OCI-LY1 (cell line): ENCODE results near the gene CEP85.

Experiments
- H2AFZ ChIP-seq: fragments of 200-600 bp; sonication (generic), shearing (Covaris generic); 2 replicates; pipeline ENCODE4 v1.6.0; 2014; ENCODE audit warnings: antibody characterized with exemption, mild to moderate bottlenecking, low read length
- H3F3A ChIP-seq: fragments of 200-600 bp; sonication (generic), shearing (Covaris generic); 2 replicates; pipeline ENCODE4 v1.6.0; 2014; ENCODE audit warnings: mild to moderate bottlenecking, antibody characterized with exemption, low read length, moderate library complexity; ENCODE audit not compliant: insufficient read depth
- H3K27ac ChIP-seq: fragments of 200-600 bp; sonication (generic); 2 replicates; pipeline ENCODE4 v1.5.1; 2014; ENCODE audit warnings: low read length, mixed run types, mild to moderate bottlenecking, low read depth; ENCODE audit not compliant: poor library complexity, severe bottlenecking
- H3K27me3 ChIP-seq: fragments of 200-600 bp; sonication (generic); 2 replicates; pipeline ENCODE4 v1.6.0; 2014; ENCODE audit warnings: antibody characterized with exemption, mild to moderate bottlenecking, low read length, moderate library complexity; ENCODE audit not compliant: insufficient read depth
- H3K36me3 ChIP-seq: fragments of 200-600 bp; sonication (generic); 2 replicates; pipeline ENCODE4 v1.6.1; 2014; ENCODE audit warnings: mild to moderate bottlenecking, antibody characterized with exemption, low read length, moderate library complexity, mixed read lengths; ENCODE audit not compliant: insufficient read depth
- H3K4me1 ChIP-seq: fragments of 200-600 bp; sonication (generic); 2 replicates; pipeline ENCODE4 v1.5.1; 2014; ENCODE audit warnings: mild to moderate bottlenecking, low read length, moderate library complexity; ENCODE audit not compliant: insufficient read depth, severe bottlenecking
- H3K4me2 ChIP-seq: fragments of 200-600 bp; sonication (generic), shearing (Covaris generic); 2 replicates; pipeline ENCODE4 v1.6.1; 2014; ENCODE audit warnings: low read length
- H3K4me3 ChIP-seq: fragments of 200-600 bp; sonication (generic); 2 replicates; pipeline ENCODE4 v1.5.1; 2014; ENCODE audit warnings: low read length, low read depth, mild to moderate bottlenecking, mixed read lengths; ENCODE audit not compliant: poor library complexity, severe bottlenecking
- H3K79me2 ChIP-seq: fragments of 200-600 bp; shearing (Covaris generic); 2 replicates; pipeline ENCODE4 v1.6.1; 2016; ENCODE audit warnings: mixed run types, low read length, mixed read lengths; ENCODE audit not compliant: insufficient read depth
- H3K9ac ChIP-seq: fragments of 200-600 bp; sonication (generic), shearing (Covaris generic); 2 replicates; pipeline ENCODE4 v1.6.1; 2014; ENCODE audit warnings: mild to moderate bottlenecking, low read length, mixed read lengths
- H3K9me2 ChIP-seq: fragments of 200-600 bp; sonication (generic), shearing (Covaris generic); 2 replicates; pipeline ENCODE4 v1.6.1; 2014; ENCODE audit warnings: low read depth, mild to moderate bottlenecking, low read length, mixed read lengths
- H3K9me3 ChIP-seq: fragments of 200-600 bp; shearing (Covaris generic); 2 replicates; pipeline ENCODE4 v1.6.1; 2014; ENCODE audit warnings: low read length, mixed read lengths
- H4K20me1 ChIP-seq: fragments of 200-600 bp; sonication (generic), shearing (Covaris generic); 2 replicates; pipeline ENCODE4 v1.6.0; 2016; ENCODE audit warnings: mild to moderate bottlenecking, low read length; ENCODE audit not compliant: insufficient read depth
- EZH2 ChIP-seq: fragments of 200-600 bp; sonication (generic), shearing (Covaris generic); IDR thresholded peaks from 2 replicates; pipeline ENCODE4 v1.8.0; 2017; ENCODE audit warnings: borderline replicate concordance, mixed run types, mild to moderate bottlenecking, antibody characterized with exemption, low read length, moderate library complexity, mixed read lengths
- TF ChIP-seq, protein P1 (sequence below): fragments of 200-600 bp; sonication (generic), shearing (Covaris generic); IDR thresholded peaks from 2 replicates; pipeline ENCODE4 v1.5.1; 2017; ENCODE audit warnings: mild to moderate bottlenecking, antibody characterized with exemption, low read length, moderate library complexity, mixed read lengths

CEP85 gene

GRCh38 chr1:26259578-26259977 lies 25.6 kb downstream of the CEP85 start:
- Histone ChIP-seq H3K4me3 (no peak overlapping the region), H3K4me1 (peaks cover 14% of the 10 kb centered on the region), H3F3A (no peaks in the 10 kb centered on the region), H3K9ac (no peak overlapping the region), H4K20me1 (no peaks in the 10 kb centered on the region), H3K27ac (no peak overlapping the region), H2AFZ (no peak overlapping the region), H3K4me2 (no peak overlapping the region), H3K36me3 (peaks cover 89% of the 10 kb centered on the region), H3K9me2 (no peaks in the 10 kb centered on the region), H3K9me3 (no peaks in the 10 kb centered on the region), H3K79me2 (no peaks in the 10 kb centered on the region), H3K27me3 (no peaks in the 10 kb centered on the region)
- TF ChIP-seq, protein P1, sequence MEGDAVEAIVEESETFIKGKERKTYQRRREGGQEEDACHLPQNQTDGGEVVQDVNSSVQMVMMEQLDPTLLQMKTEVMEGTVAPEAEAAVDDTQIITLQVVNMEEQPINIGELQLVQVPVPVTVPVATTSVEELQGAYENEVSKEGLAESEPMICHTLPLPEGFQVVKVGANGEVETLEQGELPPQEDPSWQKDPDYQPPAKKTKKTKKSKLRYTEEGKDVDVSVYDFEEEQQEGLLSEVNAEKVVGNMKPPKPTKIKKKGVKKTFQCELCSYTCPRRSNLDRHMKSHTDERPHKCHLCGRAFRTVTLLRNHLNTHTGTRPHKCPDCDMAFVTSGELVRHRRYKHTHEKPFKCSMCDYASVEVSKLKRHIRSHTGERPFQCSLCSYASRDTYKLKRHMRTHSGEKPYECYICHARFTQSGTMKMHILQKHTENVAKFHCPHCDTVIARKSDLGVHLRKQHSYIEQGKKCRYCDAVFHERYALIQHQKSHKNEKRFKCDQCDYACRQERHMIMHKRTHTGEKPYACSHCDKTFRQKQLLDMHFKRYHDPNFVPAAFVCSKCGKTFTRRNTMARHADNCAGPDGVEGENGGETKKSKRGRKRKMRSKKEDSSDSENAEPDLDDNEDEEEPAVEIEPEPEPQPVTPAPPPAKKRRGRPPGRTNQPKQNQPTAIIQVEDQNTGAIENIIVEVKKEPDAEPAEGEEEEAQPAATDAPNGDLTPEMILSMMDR: no peak
- TF ChIP-seq EZH2: no peak

DNA sequence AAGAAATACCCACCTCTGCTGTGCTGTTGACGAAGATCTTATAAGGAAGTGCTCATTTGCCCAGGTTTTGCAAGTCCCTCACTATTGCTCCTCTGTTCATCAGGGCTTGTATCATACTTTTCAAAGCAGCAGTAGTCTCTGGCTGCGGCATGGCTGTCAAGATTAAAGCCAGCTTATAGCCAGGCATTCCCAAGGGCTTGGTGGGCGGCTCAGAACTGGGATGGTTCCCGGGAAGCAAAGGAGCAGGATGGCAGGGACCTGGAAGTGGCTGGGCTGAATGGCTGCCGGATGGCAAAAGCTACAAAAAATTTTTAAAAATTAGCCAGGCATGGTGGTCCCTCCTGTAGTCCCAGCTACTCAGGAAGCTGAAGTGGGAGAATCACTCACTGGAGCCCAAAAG lies 29.2 kb downstream of the CEP85 start:
- TF ChIP-seq, protein P1: no peak
- TF ChIP-seq EZH2: no peak
- Histone ChIP-seq H3K9ac (no peak overlapping the region), H3K79me2 (no peaks in the 10 kb centered on the region), H3K4me3 (no peak overlapping the region), H2AFZ (no peak overlapping the region), H3K9me2 (no peaks in the 10 kb centered on the region), H4K20me1 (no peaks in the 10 kb centered on the region), H3K27me3 (no peaks in the 10 kb centered on the region), H3K9me3 (peaks cover under 1% of the 10 kb centered on the region; the same call in 1 of the 2 replicates), H3F3A (no peaks in the 10 kb centered on the region), H3K4me1 (peaks cover 4% of the 10 kb centered on the region), H3K36me3 (peaks cover 94% of the 10 kb centered on the region), H3K27ac (no peak overlapping the region), H3K4me2 (no peak overlapping the region)

GRCh38 chr1:26265405-26265804 lies 31.4 kb downstream of the CEP85 start:
- H3F3A ChIP-seq: no peaks in the 10 kb centered on the region
- H3K4me3 ChIP-seq: no peak overlapping the region
- no peak overlapping the region for H3K27ac ChIP-seq
- no peaks in the 10 kb centered on the region for H3K79me2 ChIP-seq
- H4K20me1 ChIP-seq: no peaks in the 10 kb centered on the region
- H3K27me3 ChIP-seq: no peaks in the 10 kb centered on the region
- peaks cover 95% of the 10 kb centered on the region for H3K36me3 ChIP-seq
- no peak overlapping the region for H3K9ac ChIP-seq
- H2AFZ ChIP-seq: no peak overlapping the region
- TF ChIP-seq, protein P1: no peak
- no peak for TF ChIP-seq EZH2
- peaks cover 6% of the 10 kb centered on the region; the same call in 1 of the 2 replicates for H3K9me3 ChIP-seq
- no peaks in the 10 kb centered on the region for H3K9me2 ChIP-seq
- no peaks in the 10 kb centered on the region for H3K4me1 ChIP-seq
- H3K4me2 ChIP-seq: no peak overlapping the region
